ENCODE results near the gene SIX3. TPM values are rescaled to one million over a fixed set of nuclear protein-coding genes. Genes with fewer than 3 reads are reported as not detected.

The SIX3 gene
- total and polyA plus RNA-seq, 2 of the 4 experiments (the other 2 are of a cell fraction) = not detected

GRCh38 chr2:44948565-44949328 lies 7.2 kb downstream of the SIX3 start:
- H3K9me3 ChIP-seq (ENCODE audit: control insufficient read depth, insufficient read depth, low read length) = no peaks in the 10 kb centered on the region
- no peak overlapping the region for H4K8ac ChIP-seq (ENCODE audit: low read depth in 2 of 2, low read length in 2 of 2)
- no peak overlapping the region for H2BK120ac ChIP-seq (ENCODE audit: low read depth, low read length)
- intact Hi-C loops (cut with micrococcal nuclease) (no loop called here), in situ Hi-C loops (cut with MboI; ENCODE audit: low sequenced_read_pairs) (no loop called here), dilution Hi-C loops (cut with HindIII; ENCODE audit: low sequenced_read_pairs, unreplicated experiment) (no loop called here)
- H3K9me1 ChIP-seq (ENCODE audit: insufficient read depth, low read length) = no peaks in the 10 kb centered on the region
- no peak overlapping the region for H3K18ac ChIP-seq (ENCODE audit: low read depth, low read length)
- no peak overlapping the region for H3K27ac ChIP-seq (ENCODE audit: insufficient read depth, low read length)
- WGBS, 2 experiments (ENCODE audit: extremely low coverage in 2 of 2, insufficient read length in 1 of 2) = 44% methylated on average over 15 of the region's 18 CpGs; no CpG with 5 or more reads in 1 of the 2 experiments
- H2BK5ac ChIP-seq (ENCODE audit: low read depth, low read length, poor library complexity, severe bottlenecking) = no peak overlapping the region
- H4K20me1 ChIP-seq (ENCODE audit: insufficient read depth, low read length) = no peaks in the 10 kb centered on the region
- no peaks in the 10 kb centered on the region for H3K79me1 ChIP-seq (ENCODE audit: low read depth in 1 of 2, low read length in 2 of 2)
- H2AK5ac ChIP-seq (ENCODE audit: low read depth, low read length) = no peak overlapping the region
- H3K36me3 ChIP-seq (ENCODE audit: control insufficient read depth, insufficient read depth, low read length) = no peaks in the 10 kb centered on the region
- no peak for TF ChIP-seq MAFK (IDR thresholded peaks at IDR 0.05; ENCODE audit: low read depth, low read length)
- TF ChIP-seq, protein P1, sequence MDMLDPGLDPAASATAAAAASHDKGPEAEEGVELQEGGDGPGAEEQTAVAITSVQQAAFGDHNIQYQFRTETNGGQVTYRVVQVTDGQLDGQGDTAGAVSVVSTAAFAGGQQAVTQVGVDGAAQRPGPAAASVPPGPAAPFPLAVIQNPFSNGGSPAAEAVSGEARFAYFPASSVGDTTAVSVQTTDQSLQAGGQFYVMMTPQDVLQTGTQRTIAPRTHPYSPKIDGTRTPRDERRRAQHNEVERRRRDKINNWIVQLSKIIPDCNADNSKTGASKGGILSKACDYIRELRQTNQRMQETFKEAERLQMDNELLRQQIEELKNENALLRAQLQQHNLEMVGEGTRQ (IDR thresholded peaks at IDR 0.05; ENCODE audit: low read depth, low read length) = no peak
- no peak for TF ChIP-seq RFX5 (IDR thresholded peaks at IDR 0.05; ENCODE audit: low read depth, low read length)
- TF ChIP-seq NFE2L2 (IDR thresholded peaks at IDR 0.05; ENCODE audit: low read depth, low read length) = no peak
- no peak for TF ChIP-seq FOS (IDR thresholded peaks at IDR 0.05; ENCODE audit: low read depth, low read length)
- TF ChIP-seq RCOR1 (IDR thresholded peaks at IDR 0.05; ENCODE audit: insufficient replicate concordance, low read length) = no peak
- TF ChIP-seq POLR2A (IDR thresholded peaks at IDR 0.05; ENCODE audit: low read depth, low read length) = no peak
- no peak for TF ChIP-seq RAD21 (IDR thresholded peaks at IDR 0.05; ENCODE audit: low read length)
- no peak for TF ChIP-seq ELK1 (IDR thresholded peaks at IDR 0.05; ENCODE audit: borderline replicate concordance, low read depth, low read length)
- TF ChIP-seq SMC3 (IDR thresholded peaks at IDR 0.05; ENCODE audit: low read depth, low read length) = no peak
- no peak for TF ChIP-seq MXI1 (IDR thresholded peaks at IDR 0.05; ENCODE audit: borderline replicate concordance, low read depth, low read length)
- no peak for TF ChIP-seq CEBPB (IDR thresholded peaks at IDR 0.05; ENCODE audit: low read depth, low read length)
- no peak for TF ChIP-seq CHD1 (IDR thresholded peaks at IDR 0.05; ENCODE audit: low read depth, low read length)
- TF ChIP-seq, protein P2, sequence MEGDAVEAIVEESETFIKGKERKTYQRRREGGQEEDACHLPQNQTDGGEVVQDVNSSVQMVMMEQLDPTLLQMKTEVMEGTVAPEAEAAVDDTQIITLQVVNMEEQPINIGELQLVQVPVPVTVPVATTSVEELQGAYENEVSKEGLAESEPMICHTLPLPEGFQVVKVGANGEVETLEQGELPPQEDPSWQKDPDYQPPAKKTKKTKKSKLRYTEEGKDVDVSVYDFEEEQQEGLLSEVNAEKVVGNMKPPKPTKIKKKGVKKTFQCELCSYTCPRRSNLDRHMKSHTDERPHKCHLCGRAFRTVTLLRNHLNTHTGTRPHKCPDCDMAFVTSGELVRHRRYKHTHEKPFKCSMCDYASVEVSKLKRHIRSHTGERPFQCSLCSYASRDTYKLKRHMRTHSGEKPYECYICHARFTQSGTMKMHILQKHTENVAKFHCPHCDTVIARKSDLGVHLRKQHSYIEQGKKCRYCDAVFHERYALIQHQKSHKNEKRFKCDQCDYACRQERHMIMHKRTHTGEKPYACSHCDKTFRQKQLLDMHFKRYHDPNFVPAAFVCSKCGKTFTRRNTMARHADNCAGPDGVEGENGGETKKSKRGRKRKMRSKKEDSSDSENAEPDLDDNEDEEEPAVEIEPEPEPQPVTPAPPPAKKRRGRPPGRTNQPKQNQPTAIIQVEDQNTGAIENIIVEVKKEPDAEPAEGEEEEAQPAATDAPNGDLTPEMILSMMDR (conservative IDR thresholded peaks at IDR 0.05; ENCODE audit: low read depth, low read length) = no peak
- no peak for TF ChIP-seq MAZ (IDR thresholded peaks at IDR 0.05; ENCODE audit: borderline replicate concordance, low read depth, low read length)
- no peak for TF ChIP-seq BHLHE40 (IDR thresholded peaks at IDR 0.05; ENCODE audit: low read depth, low read length)
- POLR2A ChIA-PET (ENCODE audit: unreplicated experiment) = no interaction called here
- no peak overlapping the region for H2AK9ac ChIP-seq (replicated peaks; ENCODE audit: low read depth, low read length, poor library complexity)
- CTCF ChIA-PET = no interaction called here
- H3K4me2 ChIP-seq (ENCODE audit: low read depth, low read length) = no peak overlapping the region
- H4K5ac ChIP-seq (ENCODE audit: low read depth, low read length) = no peak overlapping the region
- ATAC-seq (ENCODE audit: low read depth) (no peak), DNase-seq (no peak)
- H3K4me1 ChIP-seq (ENCODE audit: control insufficient read depth, insufficient read depth, low read length) = no peaks in the 10 kb centered on the region
- H4K91ac ChIP-seq (ENCODE audit: insufficient read depth, low read depth, low read length) = no peak overlapping the region
- H2BK20ac ChIP-seq (ENCODE audit: low read depth, low read length) = no peak overlapping the region
- H2AFZ ChIP-seq (replicated peaks; ENCODE audit: low read length, poor library complexity) = peak overlapping the region; percentile 44
- no peak overlapping the region for H3K4ac ChIP-seq (ENCODE audit: low read depth, low read length)
- BruUV-seq (replicated peaks) = no TSS peak
- no peak overlapping the region for H3K56ac ChIP-seq (ENCODE audit: extremely low read depth, insufficient read depth, low read length)
- H3K27me3 ChIP-seq (ENCODE audit: control insufficient read depth, insufficient read depth, low read length) = peaks cover 95% of the 10 kb centered on the region
- H3K9ac ChIP-seq (ENCODE audit: low read depth, low read length) = no peak overlapping the region
- no peak overlapping the region for H2BK15ac ChIP-seq (ENCODE audit: low read depth, low read length)
- H3K14ac ChIP-seq (replicated peaks; ENCODE audit: low read depth, low read length) = no peak overlapping the region
- no peak overlapping the region for H3K23ac ChIP-seq (ENCODE audit: low read depth, low read length)
- no peak overlapping the region for H3K4me3 ChIP-seq (ENCODE audit: insufficient read depth, low read depth, low read length)
